ENCODE data around the gene TRIM2.

The TRIM2 gene

GRCh38 chr4:153222707-153223426 lies 18.6 kb downstream of the TRIM2 start:
- no peak for DNase-seq (ENCODE audit: low read depth in 3 of 3)

- DNase-seq (ENCODE audit: low read depth in 3 of 3) = no peak
Measured at GRCh38 chr4:153223427-153223801, 19.2 kb downstream of the TRIM2 start.

- DNase-seq (ENCODE audit: low read depth in 3 of 3) = no peak
Measured at GRCh38 chr4:153223930-153224329, 19.7 kb downstream of the TRIM2 start.

- DNase-seq (ENCODE audit: low read depth in 3 of 3) = no peak
Measured at GRCh38 chr4:153224474-153224873, 20.2 kb downstream of the TRIM2 start.

- no peak for DNase-seq (ENCODE audit: low read depth in 3 of 3)
Measured at GRCh38 chr4:153227469-153228075, 23.3 kb downstream of the TRIM2 start.

- DNase-seq (ENCODE audit: low read depth in 3 of 3) = no peak
Measured at GRCh38 chr4:153228512-153229140, 24.4 kb downstream of the TRIM2 start.

- no peak for DNase-seq (ENCODE audit: low read depth in 3 of 3)
Measured at GRCh38 chr4:153229545-153229944, 25.3 kb downstream of the TRIM2 start.

GRCh38 chr4:153232768-153233167 lies 28.5 kb downstream of the TRIM2 start:
- no peak for DNase-seq (ENCODE audit: low read depth in 3 of 3)

- no peak for DNase-seq (ENCODE audit: low read depth in 3 of 3)
Measured at GRCh38 chr4:153233761-153234371, 29.6 kb downstream of the TRIM2 start.

GRCh38 chr4:153234885-153235284 lies 30.6 kb downstream of the TRIM2 start:
- DNase-seq (ENCODE audit: low read depth in 3 of 3) = no peak

GRCh38 chr4:153238135-153238919 lies 34.1 kb downstream of the TRIM2 start:
- no peak for DNase-seq (ENCODE audit: low read depth in 3 of 3)

- no peak for DNase-seq (ENCODE audit: low read depth in 3 of 3)
Measured at GRCh38 chr4:153239409-153239808, 35.2 kb downstream of the TRIM2 start.

- DNase-seq (ENCODE audit: low read depth in 3 of 3) = no peak
Measured at GRCh38 chr4:153241295-153241694, 37.1 kb downstream of the TRIM2 start.

- no peak for DNase-seq (ENCODE audit: low read depth in 3 of 3)
Measured at GRCh38 chr4:153241970-153242838, 38.0 kb downstream of the TRIM2 start.

- DNase-seq (ENCODE audit: low read depth in 3 of 3) = no peak
Measured at GRCh38 chr4:153242839-153243324, 38.6 kb downstream of the TRIM2 start.

- DNase-seq (ENCODE audit: low read depth in 3 of 3) = no peak
Measured at GRCh38 chr4:153243468-153243867, 39.2 kb downstream of the TRIM2 start.

- no peak for DNase-seq (ENCODE audit: low read depth in 3 of 3)
Measured at GRCh38 chr4:153244969-153245368, 40.7 kb downstream of the TRIM2 start.

GRCh38 chr4:153245775-153246174 lies 41.5 kb downstream of the TRIM2 start:
- DNase-seq (ENCODE audit: low read depth in 3 of 3) = no peak

- no peak for DNase-seq (ENCODE audit: low read depth in 3 of 3)
Measured at GRCh38 chr4:153246446-153247115, 42.3 kb downstream of the TRIM2 start.

- DNase-seq (ENCODE audit: low read depth in 3 of 3) = no peak
Measured at GRCh38 chr4:153247116-153247490, 42.9 kb downstream of the TRIM2 start.
